AG09309 (cell line): ENCODE results near the gene KCNC4.

Experiments used
- DNase-seq: peaks from one replicate; pipeline ENCODE4 v3.0.0-alpha.2; 2010; ENCODE audit warnings: low read depth
- H3K4me3 ChIP-seq: 2 replicates; pipeline ENCODE4 v1.5.1; 2011; ENCODE audit warnings: mild to moderate bottlenecking, low read depth, low read length, moderate library complexity; ENCODE audit not compliant: control insufficient read depth
- CTCF ChIP-seq: IDR thresholded peaks from 2 replicates; pipeline ENCODE4 v1.5.1; 2011; ENCODE audit warnings: mild to moderate bottlenecking, low read depth, low read length, inconsistent platforms; ENCODE audit not compliant: insufficient read depth, control insufficient read depth; ENCODE audit errors: missing control alignments

The KCNC4 gene

DNA sequence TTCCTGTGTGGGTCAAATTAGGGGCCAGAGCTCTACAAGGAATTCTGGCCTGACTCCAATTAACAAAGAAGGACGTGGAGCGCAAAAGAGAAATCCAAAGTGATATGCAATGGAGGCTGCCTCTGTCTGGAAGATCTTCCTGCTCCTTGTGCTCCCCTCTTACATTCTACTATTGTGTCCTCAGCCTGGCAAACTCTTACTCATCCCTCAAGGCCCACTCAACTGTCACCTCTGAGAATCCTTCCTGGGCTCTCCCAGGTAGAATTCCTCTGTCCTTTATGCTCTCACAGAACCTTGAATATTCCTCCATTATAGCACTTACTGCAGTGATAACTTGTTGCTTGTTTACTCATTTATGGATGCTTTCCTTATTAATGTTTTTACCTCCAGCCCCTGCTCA, 31.4 kb downstream of the KCNC4 start:
- DNase-seq, result no peak

DNA sequence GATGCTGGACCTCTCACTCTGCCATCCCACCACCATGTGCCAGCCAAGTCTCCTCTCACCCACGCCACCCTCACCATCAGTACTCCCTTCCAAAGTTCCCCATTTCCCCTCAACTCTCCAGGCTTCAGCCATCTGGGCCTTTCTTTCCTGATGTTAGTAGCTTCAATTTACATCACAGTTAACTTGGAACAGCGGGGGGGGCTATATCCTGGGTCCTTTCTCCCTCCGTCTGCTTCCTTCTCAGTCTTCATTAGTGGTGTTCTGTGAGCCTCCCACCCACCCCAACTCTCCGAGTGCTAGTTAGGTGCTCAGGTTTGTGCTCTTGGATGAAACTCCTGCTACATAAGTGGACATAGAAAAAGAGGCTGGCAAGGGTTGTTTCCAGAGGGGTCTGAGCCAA, 31.9 kb downstream of the KCNC4 start:
- H3K4me3 ChIP-seq, result no peak overlapping the region
- no peak for DNase-seq
- no peak for TF ChIP-seq CTCF

More for the DNA sequence above, 31.4 kb downstream of the KCNC4 start:
- TF ChIP-seq CTCF, result no peak
- no peak overlapping the region for H3K4me3 ChIP-seq

DNA sequence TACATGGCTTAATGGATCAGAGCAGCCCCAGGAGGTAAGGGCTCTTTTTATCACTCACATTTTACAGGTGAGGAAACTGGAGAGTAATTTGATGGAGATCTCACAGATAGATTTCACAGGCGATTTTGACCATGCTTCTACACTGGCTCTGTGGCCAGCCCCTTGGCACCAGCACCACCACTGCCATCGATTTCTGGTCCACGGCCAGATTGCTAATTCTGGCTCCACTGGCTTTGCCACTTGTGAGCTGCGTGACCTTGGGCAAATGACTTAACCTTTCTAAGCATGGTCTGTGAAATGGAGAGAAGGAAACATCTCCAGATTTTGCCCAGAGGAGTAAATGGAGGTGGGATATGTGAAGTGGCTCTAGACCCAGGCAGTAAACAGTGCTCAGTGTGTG, 32.6 kb downstream of the KCNC4 start:
- DNase-seq, result no peak
- H3K4me3 ChIP-seq, result no peak overlapping the region
- no peak for TF ChIP-seq CTCF

GRCh38 chr1:110243146-110243545, 33.0 kb downstream of the KCNC4 start:
- TF ChIP-seq CTCF, result no peak
- no peak overlapping the region for H3K4me3 ChIP-seq
- DNase-seq, result no peak

DNA sequence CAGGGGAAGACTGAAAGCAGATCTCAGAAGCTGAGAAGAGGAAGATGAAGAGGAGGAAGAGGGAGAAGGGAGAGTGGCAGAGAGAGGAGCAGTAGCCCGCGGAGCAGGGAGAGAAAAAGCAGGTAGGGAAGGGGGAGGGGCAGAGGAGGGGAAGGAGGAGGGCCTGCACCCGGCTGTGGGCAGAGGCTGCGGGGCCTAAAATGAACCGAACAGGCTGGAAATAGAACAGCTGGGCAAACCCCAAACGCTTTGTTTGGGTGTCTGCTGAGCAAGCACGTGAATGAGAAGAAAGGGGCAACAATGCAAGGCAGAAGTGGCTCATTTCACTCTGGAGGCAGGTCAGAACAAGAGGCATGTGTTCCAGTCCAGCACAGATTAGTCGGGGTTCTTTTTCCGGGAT, 33.5 kb downstream of the KCNC4 start:
- H3K4me3 ChIP-seq, result no peak overlapping the region
- DNase-seq, result no peak
- TF ChIP-seq CTCF, result no peak

- peak; percentile 16 for DNase-seq
- TF ChIP-seq CTCF, result no peak
- no peak overlapping the region for H3K4me3 ChIP-seq
These were observed 35.9 kb downstream of the KCNC4 start for GRCh38 chr1:110245876-110246620.
